ENCODE data around the gene EDARADD. TPM values are rescaled to one million over a fixed set of nuclear protein-coding genes. Genes with fewer than 3 reads are reported as not detected.
"Not testable (repeated sequence)": the region's sequence is repeated elsewhere in the genome, so short reads cannot be mapped to it uniquely, and the experiment has no call there.

The EDARADD gene
- total RNA-seq, 1 experiment from 2014 or later, result 0.65 TPM

GRCh38 chr1:236502579-236502971, 108.5 kb downstream of the EDARADD start:
- POLR2A ChIA-PET, result interaction anchor here (0.8 to 1.7 kb wide), 3 partner anchors 15 to 94 kb away, joined by 3 to 9 read pairs (median 3); no protein-coding TSS in a partner anchor
- Mint-ChIP-seq H3K4me1 (ENCODE audit: insufficient read depth, unreplicated experiment) (peaks cover 16% of the 10 kb centered on the region), H3K36me3 (ENCODE audit: insufficient read depth, unreplicated experiment) (no peaks in the 10 kb centered on the region), H3K27me3 (ENCODE audit: insufficient read depth, unreplicated experiment) (no peaks in the 10 kb centered on the region), H3K4me3 (ENCODE audit: unreplicated experiment) (peak overlapping the region; percentile 12), H3K9me3 (ENCODE audit: unreplicated experiment) (no peaks in the 10 kb centered on the region), H3K27ac (ENCODE audit: low read depth, unreplicated experiment) (peak overlapping the region; percentile 47)
- BruUV-seq (replicated peaks), result no TSS peak
- peak; percentile 54 for DNase-seq (ENCODE audit: unreplicated experiment)
- intact Hi-C loops (cut with micrococcal nuclease), result no loop called here
- no peak for TF ChIP-seq CTCF (IDR thresholded peaks at IDR 0.05; ENCODE audit: unreplicated experiment)
- CTCF ChIA-PET, result interaction anchor here (0.5 to 2.1 kb wide), 8 partner anchors 8 to 397 kb away, joined by 3 to 12 read pairs (median 4); no protein-coding TSS in a partner anchor

DNA sequence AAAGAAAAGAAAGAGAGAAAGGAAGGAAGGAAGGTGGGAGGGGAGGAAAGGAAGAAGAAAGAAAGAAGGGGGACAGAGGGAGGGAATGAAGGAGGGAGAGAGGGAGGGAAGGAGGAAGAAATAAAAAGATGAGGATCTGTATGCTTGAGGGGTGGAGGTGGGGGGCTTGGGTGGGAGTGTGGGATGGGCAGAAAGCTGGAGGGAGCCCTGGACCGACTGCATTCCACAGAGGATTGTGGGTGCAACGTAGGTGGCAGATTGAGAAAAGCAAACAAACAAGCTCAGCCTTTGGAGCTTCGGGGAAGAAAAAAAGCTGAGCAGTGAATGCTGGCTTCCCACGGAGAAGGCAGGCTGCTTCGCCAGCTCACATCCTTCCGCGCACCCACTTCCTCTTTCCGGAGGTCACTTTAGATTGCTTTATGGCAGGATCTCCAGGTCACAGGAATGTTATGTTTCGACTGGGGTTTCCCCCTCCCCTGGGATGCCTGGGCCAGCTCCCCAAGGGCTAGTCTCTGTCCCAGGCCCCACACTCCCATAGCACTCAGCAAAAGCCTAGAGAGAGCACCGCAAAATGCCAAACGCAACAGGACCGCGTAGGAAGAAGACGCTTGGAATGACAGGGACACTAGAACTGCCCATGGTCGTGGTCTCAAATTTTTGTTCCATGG, 109.0 kb downstream of the EDARADD start:
- ChIA-PET POLR2A (interaction anchor here (0.8 to 1.7 kb wide), 4 partner anchors 12 to 94 kb away, joined by 3 to 9 read pairs (median 3); no protein-coding TSS in a partner anchor), CTCF (interaction anchor here (0.5 to 2.1 kb wide), 10 partner anchors 8 to 399 kb away, joined by 3 to 12 read pairs (median 4); no protein-coding TSS in a partner anchor)
- H3K27ac Mint-ChIP-seq (ENCODE audit: low read depth, unreplicated experiment), result peak overlapping the region; percentile 47
- no peak for TF ChIP-seq CTCF (IDR thresholded peaks at IDR 0.05; ENCODE audit: unreplicated experiment)
- peaks cover 16% of the 10 kb centered on the region for H3K4me1 Mint-ChIP-seq (ENCODE audit: insufficient read depth, unreplicated experiment)
- peak overlapping the region; percentile 12 for H3K4me3 Mint-ChIP-seq (ENCODE audit: unreplicated experiment)
- peak; percentile 70 for DNase-seq (ENCODE audit: unreplicated experiment)
- intact Hi-C loops (cut with micrococcal nuclease), result no loop called here
- H3K36me3 Mint-ChIP-seq (ENCODE audit: insufficient read depth, unreplicated experiment), result no peaks in the 10 kb centered on the region
- no TSS peak for BruUV-seq (replicated peaks)
- no peaks in the 10 kb centered on the region for H3K27me3 Mint-ChIP-seq (ENCODE audit: insufficient read depth, unreplicated experiment)
- no peaks in the 10 kb centered on the region for H3K9me3 Mint-ChIP-seq (ENCODE audit: unreplicated experiment)

GRCh38 chr1:236504338-236504737, 110.3 kb downstream of the EDARADD start:
- H3K27me3 Mint-ChIP-seq (ENCODE audit: insufficient read depth, unreplicated experiment); H3K36me3 Mint-ChIP-seq (ENCODE audit: insufficient read depth, unreplicated experiment); DNase-seq (ENCODE audit: unreplicated experiment); BruUV-seq (replicated peaks); H3K9me3 Mint-ChIP-seq (ENCODE audit: unreplicated experiment); H3K27ac Mint-ChIP-seq (ENCODE audit: low read depth, unreplicated experiment); H3K4me3 Mint-ChIP-seq (ENCODE audit: unreplicated experiment); intact Hi-C loops (cut with micrococcal nuclease): not testable (repeated sequence)
- ChIA-PET CTCF (interaction anchor here (0.7 to 2.1 kb wide), 5 partner anchors 12 to 404 kb away, joined by 3 to 12 read pairs (median 4); no protein-coding TSS in a partner anchor), POLR2A (interaction anchor here (0.7 to 0.9 kb wide), 2 partner anchors 10 to 11 kb away, joined by 3 read pairs; no protein-coding TSS in a partner anchor)
- H3K4me1 Mint-ChIP-seq (ENCODE audit: insufficient read depth, unreplicated experiment), result peaks cover 16% of the 10 kb centered on the region

DNA sequence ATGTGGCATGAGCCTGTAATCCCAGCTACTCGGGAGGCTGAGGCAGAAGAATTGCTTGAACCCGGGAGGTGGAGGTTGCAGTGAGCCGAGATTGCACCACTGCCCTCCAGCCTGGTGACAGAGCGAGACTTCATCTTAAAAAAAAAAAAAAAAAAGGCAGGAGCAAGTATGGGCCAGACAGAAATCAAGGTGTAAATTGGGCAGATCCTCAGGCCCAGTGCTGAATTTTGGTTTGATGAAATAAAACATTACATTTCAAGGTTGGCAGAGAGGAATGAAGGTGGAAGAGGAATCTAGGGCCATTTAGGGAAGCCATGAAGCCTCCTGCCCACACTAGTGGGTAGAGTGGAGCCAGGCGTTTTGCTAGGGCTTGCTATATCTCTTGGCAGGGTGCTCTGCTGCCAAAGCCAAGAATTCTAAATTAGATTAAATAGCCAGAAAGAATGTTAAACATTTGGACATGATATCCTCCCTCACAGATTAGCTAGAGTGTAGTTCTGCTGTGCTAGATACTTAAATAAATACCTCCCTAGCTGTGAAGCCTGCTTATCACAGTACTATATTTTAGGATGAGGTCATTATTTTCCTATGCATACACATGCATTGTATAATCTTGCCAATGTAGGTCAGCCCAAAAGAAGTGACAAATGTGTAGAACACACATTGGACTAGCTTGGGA, 113.1 kb downstream of the EDARADD start:
- DNase-seq (ENCODE audit: unreplicated experiment), result no peak
- Mint-ChIP-seq H3K9me3 (ENCODE audit: unreplicated experiment) (no peaks in the 10 kb centered on the region), H3K36me3 (ENCODE audit: insufficient read depth, unreplicated experiment) (no peaks in the 10 kb centered on the region), H3K4me3 (ENCODE audit: unreplicated experiment) (no peak overlapping the region), H3K4me1 (ENCODE audit: insufficient read depth, unreplicated experiment) (peaks cover 16% of the 10 kb centered on the region), H3K27ac (ENCODE audit: low read depth, unreplicated experiment) (peak overlapping the region; percentile 50), H3K27me3 (ENCODE audit: insufficient read depth, unreplicated experiment) (no peaks in the 10 kb centered on the region)
- no TSS peak for BruUV-seq (replicated peaks)
- CTCF ChIA-PET, result interaction anchor here (0.7 to 2.1 kb wide), 10 partner anchors 12 to 908 kb away, joined by 3 to 8 read pairs (median 4); no protein-coding TSS in a partner anchor
- POLR2A ChIA-PET, result interaction anchor here (0.7 to 2.7 kb wide), 4 partner anchors 10 to 44 kb away, joined by 3 to 16 read pairs (median 4); partner anchors contain the start of gene LGALS8
- TF ChIP-seq CTCF (IDR thresholded peaks at IDR 0.05; ENCODE audit: unreplicated experiment), result no peak
- intact Hi-C loops (cut with micrococcal nuclease), result no loop called here

Data from MCF 10A (cell line).